IMR-90 (cell line): Measurements from ENCODE around the gene STEAP4. TPM values are rescaled to one million over a fixed set of nuclear protein-coding genes. Genes with fewer than 3 reads are reported as not detected.

Experiments
- ATAC-seq: fragments of 200-7000 bp; cut with Tn5 transposase; 2 replicates; pipeline ENCODE4 v1.9.1; 2020; ENCODE audit warnings: low read depth, mild to moderate bottlenecking, moderate library complexity
- BruUV-seq: library from RNA; stranded (reverse); fragments of 400-500 nt; replicated peaks from 2 replicates; lab custom pipeline; 2021; lab: Mats Ljungman, UMichigan
- CTCF ChIA-PET: fragments of 300-600 bp; formaldehyde crosslinking; extraction: SDS; loops from one replicate; lab custom pipeline; 2021; ENCODE audit warnings: antibody characterized with exemption; lab: Yijun Ruan, JAX
- POLR2A ChIA-PET: fragments of 300-600 bp; sonication (Branson Sonifier 250); formaldehyde crosslinking; loops from one replicate; lab custom pipeline; 2022; ENCODE audit warnings: antibody characterized with exemption; ENCODE audit not compliant: unreplicated experiment; lab: Charles Lee
- DNase-seq: peaks from one replicate; pipeline ENCODE4 v3.0.0; 2013
- H2AFZ ChIP-seq: replicated peaks from 2 replicates; pipeline ENCODE3; 2013; ENCODE audit warnings: low read length, mild to moderate bottlenecking; ENCODE audit not compliant: poor library complexity
- H2AK5ac ChIP-seq: 2 replicates; pipeline ENCODE4 v1.6.1; 2013; ENCODE audit warnings: low read depth, low read length, inconsistent platforms
- H2AK9ac ChIP-seq: replicated peaks from 2 replicates; pipeline ENCODE3; 2013; ENCODE audit warnings: mild to moderate bottlenecking, low read depth, low read length, moderate library complexity; ENCODE audit not compliant: poor library complexity
- H2BK120ac ChIP-seq: 2 replicates; pipeline ENCODE4 v1.6.1; 2013; ENCODE audit warnings: low read depth, low read length, inconsistent platforms
- H2BK15ac ChIP-seq: 3 replicates; pipeline ENCODE4 v1.6.1; 2013; ENCODE audit warnings: low read depth, low read length, inconsistent platforms
- H2BK20ac ChIP-seq: 2 replicates; pipeline ENCODE4 v1.6.1; 2013; ENCODE audit warnings: low read depth, mild to moderate bottlenecking, inconsistent platforms, low read length, moderate library complexity
- H2BK5ac ChIP-seq: 2 replicates; pipeline ENCODE4 v1.6.1; 2013; ENCODE audit warnings: mild to moderate bottlenecking, low read depth, low read length, inconsistent platforms; ENCODE audit not compliant: poor library complexity, severe bottlenecking
- H3K14ac ChIP-seq: replicated peaks from 2 replicates; pipeline ENCODE4 v1.6.1; 2013; ENCODE audit warnings: low read depth, low read length, inconsistent platforms
- H3K18ac ChIP-seq: 2 replicates; pipeline ENCODE4 v1.6.1; 2013; ENCODE audit warnings: low read depth, low read length, control low read depth
- H3K23ac ChIP-seq: 2 replicates; pipeline ENCODE4 v1.6.1; 2013; ENCODE audit warnings: low read depth, low read length, inconsistent platforms
- H3K27ac ChIP-seq: 2 replicates; pipeline ENCODE4 v1.5.1; 2013; ENCODE audit warnings: mild to moderate bottlenecking, control low read depth, low read length; ENCODE audit not compliant: insufficient read depth
- H3K27me3 ChIP-seq: 2 replicates; pipeline ENCODE4 v1.6.1; 2013; ENCODE audit warnings: low read length; ENCODE audit not compliant: control insufficient read depth, insufficient read depth
- H3K36me3 ChIP-seq: 2 replicates; pipeline ENCODE4 v1.6.1; 2013; ENCODE audit warnings: low read length, mixed read lengths; ENCODE audit not compliant: control insufficient read depth, insufficient read depth
- H3K4ac ChIP-seq: 2 replicates; pipeline ENCODE4 v1.6.1; 2013; ENCODE audit warnings: low read depth, low read length, inconsistent platforms
- H3K4me1 ChIP-seq: 2 replicates; pipeline ENCODE4 v1.6.1; 2013; ENCODE audit warnings: low read length, mixed read lengths; ENCODE audit not compliant: control insufficient read depth, insufficient read depth
- H3K4me2 ChIP-seq: 2 replicates; pipeline ENCODE4 v1.6.1; 2013; ENCODE audit warnings: low read depth, mild to moderate bottlenecking, control low read depth, low read length, moderate library complexity
- H3K4me3 ChIP-seq: 2 replicates; pipeline ENCODE4 v1.5.1; 2013; ENCODE audit warnings: low read depth, mild to moderate bottlenecking, control low read depth, low read length, moderate library complexity; ENCODE audit not compliant: insufficient read depth
- H3K56ac ChIP-seq: 2 replicates; pipeline ENCODE4 v1.6.1; 2013; ENCODE audit warnings: low read length, inconsistent platforms; ENCODE audit not compliant: insufficient read depth; ENCODE audit errors: extremely low read depth
- H3K79me1 ChIP-seq, 2 experiments: 2 replicates each; pipeline ENCODE4 v1.6.1; 2013; ENCODE audit warnings: low read length in 2 of 2, inconsistent platforms in 1 of 2, low read depth in 1 of 2
- H3K9ac ChIP-seq: 2 replicates; pipeline ENCODE4 v1.6.1; 2013; ENCODE audit warnings: low read depth, low read length, control low read depth
- H3K9me1 ChIP-seq: 2 replicates; pipeline ENCODE4 v1.6.1; 2013; ENCODE audit warnings: low read length, inconsistent platforms; ENCODE audit not compliant: insufficient read depth
- H3K9me3 ChIP-seq: 2 replicates; pipeline ENCODE4 v1.6.1; 2013; ENCODE audit warnings: low read length; ENCODE audit not compliant: control insufficient read depth, insufficient read depth
- H4K20me1 ChIP-seq: 2 replicates; pipeline ENCODE4 v1.6.1; 2013; ENCODE audit warnings: low read length, inconsistent platforms; ENCODE audit not compliant: insufficient read depth
- H4K5ac ChIP-seq: 2 replicates; pipeline ENCODE4 v1.6.1; 2013; ENCODE audit warnings: mild to moderate bottlenecking, low read depth, low read length, control low read depth
- H4K8ac ChIP-seq, 2 experiments: 2 replicates each; pipeline ENCODE4 v1.6.1; 2013; ENCODE audit warnings: low read depth in 2 of 2, low read length in 2 of 2, control low read depth in 1 of 2, inconsistent platforms in 1 of 2
- H4K91ac ChIP-seq: 2 replicates; pipeline ENCODE4 v1.6.1; 2013; ENCODE audit warnings: low read depth, low read length, inconsistent platforms; ENCODE audit not compliant: insufficient read depth
- BHLHE40 ChIP-seq: fragments of 150-350 bp; IDR thresholded peaks from 2 replicates; pipeline ENCODE4 v1.6.1; 2016; ENCODE audit warnings: mild to moderate bottlenecking, low read depth, low read length
- CEBPB ChIP-seq: IDR thresholded peaks from 2 replicates; pipeline ENCODE4 v1.6.1; 2012; ENCODE audit warnings: low read depth, low read length, improper control_type of control experiment
- CHD1 ChIP-seq: IDR thresholded peaks from 2 replicates; pipeline ENCODE4 v1.6.1; 2012; ENCODE audit warnings: low read depth, low read length, improper control_type of control experiment
- FOS ChIP-seq: fragments of 150-350 bp; IDR thresholded peaks from 2 replicates; pipeline ENCODE4 v1.6.1; 2016; ENCODE audit warnings: low read depth, low read length
- MAFK ChIP-seq: IDR thresholded peaks from 2 replicates; pipeline ENCODE4 v1.6.1; 2012; ENCODE audit warnings: low read depth, low read length, improper control_type of control experiment
- MAZ ChIP-seq: IDR thresholded peaks from 2 replicates; pipeline ENCODE4 v1.6.1; 2012; ENCODE audit warnings: low read depth, mild to moderate bottlenecking, low read length, improper control_type of control experiment, moderate library complexity, borderline replicate concordance
- MXI1 ChIP-seq: IDR thresholded peaks from 2 replicates; pipeline ENCODE4 v1.6.1; 2012; ENCODE audit warnings: low read depth, mild to moderate bottlenecking, low read length, moderate library complexity, borderline replicate concordance
- NFE2L2 ChIP-seq: fragments of 150-350 bp; IDR thresholded peaks from 2 replicates; pipeline ENCODE4 v1.6.1; 2016; ENCODE audit warnings: low read depth, mild to moderate bottlenecking, low read length
- POLR2A ChIP-seq: IDR thresholded peaks from 2 replicates; pipeline ENCODE4 v1.6.1; 2012; ENCODE audit warnings: mild to moderate bottlenecking, low read depth, low read length
- RAD21 ChIP-seq: IDR thresholded peaks from 2 replicates; pipeline ENCODE4 v1.6.1; 2012; ENCODE audit warnings: low read length, improper control_type of control experiment
- RCOR1 ChIP-seq: IDR thresholded peaks from 2 replicates; pipeline ENCODE4 v1.6.1; 2012; ENCODE audit warnings: mild to moderate bottlenecking, low read length, improper control_type of control experiment; ENCODE audit not compliant: insufficient replicate concordance
- RFX5 ChIP-seq: IDR thresholded peaks from 2 replicates; pipeline ENCODE4 v1.8.0; 2012; ENCODE audit warnings: low read depth, mild to moderate bottlenecking, low read length, moderate library complexity
- SMC3 ChIP-seq: fragments of 150-350 bp; IDR thresholded peaks from 2 replicates; pipeline ENCODE4 v1.6.1; 2016; ENCODE audit warnings: low read depth, mild to moderate bottlenecking, antibody characterized with exemption, low read length, moderate library complexity
- WGBS, 2 experiments: methylation state at CpG; one replicate each; pipeline versions ENCODE4 v1.1.5 to v1.1.7; 2013; ENCODE audit warnings: missing lambda C conversion rate in 2 of 2; ENCODE audit not compliant: insufficient read length in 1 of 2; ENCODE audit errors: extremely low coverage in 2 of 2; 5-methylcytosine and 5-hydroxymethylcytosine counted together
- dilution Hi-C: fragments of 300-500 bp; cut with HindIII; formaldehyde crosslinking; loops from one replicate; pipeline ENCODE4 v1.14.3; 2018; ENCODE audit warnings: low sequenced_read_pairs; ENCODE audit not compliant: unreplicated experiment
- in situ Hi-C: fragments of 300-500 bp; cut with MboI; formaldehyde crosslinking; loops from 3 replicates; pipeline ENCODE4 v1.14.3; 2019; ENCODE audit warnings: low sequenced_read_pairs, inconsistent platforms, mixed read lengths
- intact Hi-C: fragments of 100-400 bp; cut with micrococcal nuclease; formaldehyde crosslinking; loops from 2 replicates; pipeline ENCODE4 v1.10.0; 2022
- polyA plus RNA-seq, 3 experiments: library from polyadenylated mRNA; depleted of rRNA; stranded (reverse); fragments of >200 nt; gene quantifications; 2 replicates each; pipeline ENCODE4 v1.2.3, GENCODE V29; 2012; ENCODE audit warnings: low replicate concordance in 1 of 3
- total RNA-seq: library from RNA; depleted of rRNA; stranded (reverse); fragments of >200 nt; gene quantifications from 2 replicates; pipeline ENCODE4 v1.2.3, GENCODE V29; 2012
- TF ChIP-seq, protein P1 (sequence below): fragments of 150-350 bp; IDR thresholded peaks from 2 replicates; pipeline ENCODE4 v1.6.1; 2017; ENCODE audit warnings: mild to moderate bottlenecking, antibody characterized with exemption, low read length, low read depth
- TF ChIP-seq, protein P2 (sequence below): fragments of 150-350 bp; IDR thresholded peaks from 2 replicates; pipeline ENCODE4 v1.6.1; 2016; ENCODE audit warnings: low read depth, mild to moderate bottlenecking, low read length, moderate library complexity, borderline replicate concordance
- TF ChIP-seq, protein P3 (sequence below): conservative IDR thresholded peaks from 2 replicates; pipeline ENCODE4 v1.5.1; 2012; ENCODE audit warnings: mild to moderate bottlenecking, low read depth, low read length, improper control_type of control experiment

The STEAP4 gene
- total and polyA plus RNA-seq, 2 of the 4 experiments (the other 2 are of a cell fraction): not detected

DNA sequence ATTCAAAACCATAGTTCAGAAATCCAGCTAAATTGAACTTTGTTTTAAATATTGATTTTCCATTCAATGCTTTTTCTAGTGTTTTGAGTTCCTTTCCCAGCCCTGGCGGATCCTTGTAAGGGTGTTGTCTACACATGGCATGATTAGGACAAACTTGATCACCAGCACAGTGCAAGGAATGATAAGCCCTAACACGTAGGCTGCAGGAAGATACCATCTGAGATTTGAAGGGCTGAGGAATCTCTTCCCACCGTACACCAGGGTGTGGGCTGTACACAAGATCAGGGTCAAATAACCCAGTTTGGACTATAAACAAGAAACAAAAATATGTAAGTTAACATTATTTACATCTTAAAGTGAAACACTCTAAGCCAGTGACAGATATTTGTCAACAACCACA, 27.4 kb downstream of the STEAP4 start:
- TF ChIP-seq MXI1 (no peak), RCOR1 (no peak), MAFK (no peak), SMC3 (no peak), CEBPB (no peak), NFE2L2 (no peak), POLR2A (no peak), RFX5 (no peak), RAD21 (no peak), BHLHE40 (no peak), FOS (no peak), CHD1 (no peak), MAZ (no peak)
- TF ChIP-seq, protein P1, sequence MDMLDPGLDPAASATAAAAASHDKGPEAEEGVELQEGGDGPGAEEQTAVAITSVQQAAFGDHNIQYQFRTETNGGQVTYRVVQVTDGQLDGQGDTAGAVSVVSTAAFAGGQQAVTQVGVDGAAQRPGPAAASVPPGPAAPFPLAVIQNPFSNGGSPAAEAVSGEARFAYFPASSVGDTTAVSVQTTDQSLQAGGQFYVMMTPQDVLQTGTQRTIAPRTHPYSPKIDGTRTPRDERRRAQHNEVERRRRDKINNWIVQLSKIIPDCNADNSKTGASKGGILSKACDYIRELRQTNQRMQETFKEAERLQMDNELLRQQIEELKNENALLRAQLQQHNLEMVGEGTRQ: no peak
- TF ChIP-seq, protein P2, sequence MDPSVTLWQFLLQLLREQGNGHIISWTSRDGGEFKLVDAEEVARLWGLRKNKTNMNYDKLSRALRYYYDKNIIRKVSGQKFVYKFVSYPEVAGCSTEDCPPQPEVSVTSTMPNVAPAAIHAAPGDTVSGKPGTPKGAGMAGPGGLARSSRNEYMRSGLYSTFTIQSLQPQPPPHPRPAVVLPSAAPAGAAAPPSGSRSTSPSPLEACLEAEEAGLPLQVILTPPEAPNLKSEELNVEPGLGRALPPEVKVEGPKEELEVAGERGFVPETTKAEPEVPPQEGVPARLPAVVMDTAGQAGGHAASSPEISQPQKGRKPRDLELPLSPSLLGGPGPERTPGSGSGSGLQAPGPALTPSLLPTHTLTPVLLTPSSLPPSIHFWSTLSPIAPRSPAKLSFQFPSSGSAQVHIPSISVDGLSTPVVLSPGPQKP: no peak
- TF ChIP-seq, protein P3, sequence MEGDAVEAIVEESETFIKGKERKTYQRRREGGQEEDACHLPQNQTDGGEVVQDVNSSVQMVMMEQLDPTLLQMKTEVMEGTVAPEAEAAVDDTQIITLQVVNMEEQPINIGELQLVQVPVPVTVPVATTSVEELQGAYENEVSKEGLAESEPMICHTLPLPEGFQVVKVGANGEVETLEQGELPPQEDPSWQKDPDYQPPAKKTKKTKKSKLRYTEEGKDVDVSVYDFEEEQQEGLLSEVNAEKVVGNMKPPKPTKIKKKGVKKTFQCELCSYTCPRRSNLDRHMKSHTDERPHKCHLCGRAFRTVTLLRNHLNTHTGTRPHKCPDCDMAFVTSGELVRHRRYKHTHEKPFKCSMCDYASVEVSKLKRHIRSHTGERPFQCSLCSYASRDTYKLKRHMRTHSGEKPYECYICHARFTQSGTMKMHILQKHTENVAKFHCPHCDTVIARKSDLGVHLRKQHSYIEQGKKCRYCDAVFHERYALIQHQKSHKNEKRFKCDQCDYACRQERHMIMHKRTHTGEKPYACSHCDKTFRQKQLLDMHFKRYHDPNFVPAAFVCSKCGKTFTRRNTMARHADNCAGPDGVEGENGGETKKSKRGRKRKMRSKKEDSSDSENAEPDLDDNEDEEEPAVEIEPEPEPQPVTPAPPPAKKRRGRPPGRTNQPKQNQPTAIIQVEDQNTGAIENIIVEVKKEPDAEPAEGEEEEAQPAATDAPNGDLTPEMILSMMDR: no peak
- Histone ChIP-seq H2BK15ac (no peak overlapping the region), H2BK20ac (no peak overlapping the region), H4K91ac (no peak overlapping the region), H3K23ac (no peak overlapping the region), H3K18ac (no peak overlapping the region), H3K4me3 (no peak overlapping the region), H3K27me3 (no peaks in the 10 kb centered on the region), H3K56ac (no peak overlapping the region), H3K79me1 (no peaks in the 10 kb centered on the region), H3K36me3 (no peaks in the 10 kb centered on the region), H4K5ac (no peak overlapping the region), H3K9me3 (no peaks in the 10 kb centered on the region), H3K9me1 (no peaks in the 10 kb centered on the region), H2AFZ (no peak overlapping the region), H2BK120ac (no peak overlapping the region), H2AK5ac (no peak overlapping the region), H3K27ac (no peak overlapping the region), H3K4me2 (no peak overlapping the region), H3K4ac (no peak overlapping the region), H3K14ac (no peak overlapping the region), H4K8ac (no peak overlapping the region), H3K4me1 (no peaks in the 10 kb centered on the region), H2AK9ac (no peak overlapping the region), H2BK5ac (no peak overlapping the region), H4K20me1 (no peaks in the 10 kb centered on the region), H3K9ac (no peak overlapping the region)
- DNase-seq: no peak
- POLR2A ChIA-PET: no interaction called here
- no CpG with 5 or more reads among the region's 3 CpGs for WGBS, 2 experiments
- BruUV-seq: no TSS peak
- CTCF ChIA-PET: interaction anchor here (0.6 kb wide), 1 partner anchor 826 kb away, joined by 3 read pairs; no protein-coding TSS in a partner anchor
- in situ Hi-C loops (no loop called here), dilution Hi-C loops (no loop called here), intact Hi-C loops (no loop called here)
- no peak for ATAC-seq
